Hepatocyte (in vitro differentiated cells): ENCODE results near the gene TANGO2.

Experiments
- EZH2 ChIP-seq: fragments of 200-600 bp; sonication (generic); IDR thresholded peaks from 2 replicates; pipeline ENCODE4 v1.6.1; 2016; ENCODE audit warnings: antibody characterized with exemption, mild to moderate bottlenecking, borderline replicate concordance
- EZH2phosphoT487 ChIP-seq: fragments of 200-600 bp; sonication (generic); IDR thresholded peaks from one replicate; pipeline ENCODE4 v1.6.1; 2018; ENCODE audit warnings: antibody characterized with exemption, mild to moderate bottlenecking, low read depth, moderate library complexity; ENCODE audit not compliant: unreplicated experiment, severe bottlenecking
- TF ChIP-seq, protein P1 (sequence below): fragments of 200-600 bp; sonication (generic); IDR thresholded peaks from 2 replicates; pipeline ENCODE4 v1.5.1; 2016; ENCODE audit warnings: antibody characterized with exemption, mild to moderate bottlenecking; ENCODE audit not compliant: poor library complexity

DNA sequence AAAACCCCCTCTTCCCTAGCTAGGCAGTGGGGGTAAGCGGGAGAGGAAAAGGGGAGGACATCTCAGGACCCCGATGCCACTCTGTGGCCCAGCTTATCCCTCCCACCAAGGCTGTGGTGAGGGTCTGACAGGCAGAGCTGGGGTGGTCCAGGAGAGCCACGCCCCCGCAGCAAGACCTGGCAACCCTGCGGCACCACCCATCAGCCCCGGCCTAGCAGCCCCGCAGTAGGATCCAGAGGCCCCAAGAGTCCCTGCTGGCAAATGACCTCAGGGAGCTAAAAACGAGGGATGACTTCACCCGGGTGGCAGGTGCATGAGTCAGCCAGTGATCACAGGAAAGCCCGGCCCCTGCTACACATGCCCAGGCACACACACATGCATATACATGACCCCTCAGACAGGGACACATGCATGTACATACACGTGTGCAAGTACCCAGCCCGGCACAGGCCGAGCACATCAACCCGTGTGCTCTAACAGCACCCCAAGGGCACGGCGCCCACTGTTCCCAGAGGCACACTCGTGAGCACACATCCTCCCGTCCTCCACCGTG, 36.6 kb upstream of the TANGO2 start:
- TF ChIP-seq, protein P1, sequence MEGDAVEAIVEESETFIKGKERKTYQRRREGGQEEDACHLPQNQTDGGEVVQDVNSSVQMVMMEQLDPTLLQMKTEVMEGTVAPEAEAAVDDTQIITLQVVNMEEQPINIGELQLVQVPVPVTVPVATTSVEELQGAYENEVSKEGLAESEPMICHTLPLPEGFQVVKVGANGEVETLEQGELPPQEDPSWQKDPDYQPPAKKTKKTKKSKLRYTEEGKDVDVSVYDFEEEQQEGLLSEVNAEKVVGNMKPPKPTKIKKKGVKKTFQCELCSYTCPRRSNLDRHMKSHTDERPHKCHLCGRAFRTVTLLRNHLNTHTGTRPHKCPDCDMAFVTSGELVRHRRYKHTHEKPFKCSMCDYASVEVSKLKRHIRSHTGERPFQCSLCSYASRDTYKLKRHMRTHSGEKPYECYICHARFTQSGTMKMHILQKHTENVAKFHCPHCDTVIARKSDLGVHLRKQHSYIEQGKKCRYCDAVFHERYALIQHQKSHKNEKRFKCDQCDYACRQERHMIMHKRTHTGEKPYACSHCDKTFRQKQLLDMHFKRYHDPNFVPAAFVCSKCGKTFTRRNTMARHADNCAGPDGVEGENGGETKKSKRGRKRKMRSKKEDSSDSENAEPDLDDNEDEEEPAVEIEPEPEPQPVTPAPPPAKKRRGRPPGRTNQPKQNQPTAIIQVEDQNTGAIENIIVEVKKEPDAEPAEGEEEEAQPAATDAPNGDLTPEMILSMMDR = no peak
- TF ChIP-seq EZH2 = no peak
- no peak for TF ChIP-seq EZH2phosphoT487
